ENCODE results near the gene NBPF9.
"Not testable (repeated sequence)": the region's sequence is repeated elsewhere in the genome, so short reads cannot be mapped to it uniquely, and the experiment has no call there.

GRCh38 chr1:149008769-149009168 is 94.6 kb downstream of the NBPF9 start:
- TF ChIP-seq GLIS3 (CRISPR knock-in tag; IDR thresholded peaks at IDR 0.05); ZFP30 (CRISPR knock-in tag; IDR thresholded peaks at IDR 0.05); CREB5 (CRISPR knock-in tag; IDR thresholded peaks at IDR 0.05; ENCODE audit: low read depth); PATZ1 (CRISPR knock-in tag; IDR thresholded peaks at IDR 0.05; ENCODE audit: borderline replicate concordance); ISL1 (CRISPR knock-in tag; IDR thresholded peaks at IDR 0.05); TOX (CRISPR knock-in tag; IDR thresholded peaks at IDR 0.05; ENCODE audit: borderline replicate concordance): not testable (repeated sequence)
